ENCODE data around the gene SH3TC2.

Gene SH3TC2

GRCh38 chr5:148970228-148970627, 92.6 kb downstream of the SH3TC2 start:
- DNase-seq (ENCODE audit: low spot score) = no peak

- DNase-seq (ENCODE audit: low spot score) = no peak
These were observed 93.6 kb downstream of the SH3TC2 start for GRCh38 chr5:148969291-148969690.

GRCh38 chr5:148968311-148968710, 94.6 kb downstream of the SH3TC2 start:
- DNase-seq (ENCODE audit: low spot score) = no peak

GRCh38 chr5:148967783-148968182, 95.1 kb downstream of the SH3TC2 start:
- no peak for DNase-seq (ENCODE audit: low spot score)

GRCh38 chr5:148966938-148967337, 95.9 kb downstream of the SH3TC2 start:
- DNase-seq (ENCODE audit: low spot score) = no peak

GRCh38 chr5:148966348-148966747, 96.5 kb downstream of the SH3TC2 start:
- DNase-seq (ENCODE audit: low spot score) = no peak

GRCh38 chr5:148965511-148966265, 97.2 kb downstream of the SH3TC2 start:
- DNase-seq (ENCODE audit: low spot score) = no peak

GRCh38 chr5:148963664-148964063, 99.2 kb downstream of the SH3TC2 start:
- no peak for DNase-seq (ENCODE audit: low spot score)

- DNase-seq (ENCODE audit: low spot score) = no peak
These were observed 100.0 kb downstream of the SH3TC2 start for GRCh38 chr5:148962761-148963324.

- DNase-seq (ENCODE audit: low spot score) = no peak
These were observed 100.7 kb downstream of the SH3TC2 start for GRCh38 chr5:148962200-148962550.

GRCh38 chr5:148961261-148962199, 101.3 kb downstream of the SH3TC2 start:
- DNase-seq (ENCODE audit: low spot score) = no peak

GRCh38 chr5:148960070-148960769, 102.6 kb downstream of the SH3TC2 start:
- no peak for DNase-seq (ENCODE audit: low spot score)

- peak; percentile 26 for DNase-seq (ENCODE audit: low spot score)
These were observed 105.2 kb downstream of the SH3TC2 start for GRCh38 chr5:148957591-148958202.

- no peak for DNase-seq (ENCODE audit: low spot score)
These were observed 106.1 kb downstream of the SH3TC2 start for GRCh38 chr5:148956477-148957385.

Data from CD4-positive, alpha-beta T cell treated with Interleukin-6 at 100 ng/mL for 8 hours (primary cell).